ENCODE results near the gene TNS1. TPM values are rescaled to one million over a fixed set of nuclear protein-coding genes. Genes with fewer than 3 reads are reported as not detected.

The TNS1 gene
- total RNA-seq, 2 donors from 2014 or later = 3.3 to 4.2 TPM

GRCh38 chr2:218031771-218032257 lies 29.0 kb upstream of the TNS1 start:
- WGBS, 2 experiments (ENCODE audit: insufficient coverage in 1 of 2, insufficient read length in 1 of 2) = 77 to 89% methylated on average over 3 to 7 of the region's 7 CpGs
- peak; percentile 49 for DNase-seq
- Mint-ChIP-seq H3K36me3 (ENCODE audit: low read depth) (no peaks in the 10 kb centered on the region), H3K27me3 (ENCODE audit: insufficient read depth) (peaks cover 42% of the 10 kb centered on the region), H3K4me1 (peaks cover 5% of the 10 kb centered on the region), H3K27ac (no peak overlapping the region), H3K4me3 (no peak overlapping the region), H3K9me3 (no peaks in the 10 kb centered on the region)
- no peaks in the 10 kb centered on the region for H3K36me3 ChIP-seq (ENCODE audit: control insufficient read depth, insufficient read depth, low read length)
- no peaks in the 10 kb centered on the region for H3K4me1 ChIP-seq (ENCODE audit: control insufficient read depth, insufficient read depth, low read length)
- H3K9ac ChIP-seq (ENCODE audit: extremely low read depth, low read length, poor library complexity, severe bottlenecking) = no peak overlapping the region
- TF ChIP-seq CTCF (conservative IDR thresholded peaks at IDR 0.05) = no peak
- no peak overlapping the region for H3K27ac ChIP-seq (ENCODE audit: low read depth, low read length)
- H3K27me3 ChIP-seq (ENCODE audit: control insufficient read depth, insufficient read depth, low read length, poor library complexity, severe bottlenecking) = peaks cover 25% of the 10 kb centered on the region
- H3K9me3 ChIP-seq (ENCODE audit: control insufficient read depth, low read length) = no peaks in the 10 kb centered on the region
- no peak overlapping the region for H3K4me3 ChIP-seq (ENCODE audit: low read length)

GRCh38 chr2:218031261-218031660 lies 28.5 kb upstream of the TNS1 start:
- H3K4me1 ChIP-seq (ENCODE audit: control insufficient read depth, insufficient read depth, low read length) = no peaks in the 10 kb centered on the region
- WGBS, 2 experiments (ENCODE audit: insufficient coverage in 1 of 2, insufficient read length in 1 of 2) = 92 to 100% methylated on average over 1 of the region's 1 CpG
- no peak overlapping the region for H3K9ac ChIP-seq (ENCODE audit: extremely low read depth, low read length, poor library complexity, severe bottlenecking)
- Mint-ChIP-seq H3K4me3 (no peak overlapping the region), H3K36me3 (ENCODE audit: low read depth) (no peaks in the 10 kb centered on the region), H3K9me3 (no peaks in the 10 kb centered on the region), H3K27ac (no peak overlapping the region), H3K27me3 (ENCODE audit: insufficient read depth) (peaks cover 37% of the 10 kb centered on the region), H3K4me1 (peaks cover 5% of the 10 kb centered on the region)
- no peak for DNase-seq
- no peaks in the 10 kb centered on the region for H3K9me3 ChIP-seq (ENCODE audit: control insufficient read depth, low read length)
- peaks cover 25% of the 10 kb centered on the region for H3K27me3 ChIP-seq (ENCODE audit: control insufficient read depth, insufficient read depth, low read length, poor library complexity, severe bottlenecking)
- H3K4me3 ChIP-seq (ENCODE audit: low read length) = no peak overlapping the region
- TF ChIP-seq CTCF (conservative IDR thresholded peaks at IDR 0.05) = no peak
- no peaks in the 10 kb centered on the region for H3K36me3 ChIP-seq (ENCODE audit: control insufficient read depth, insufficient read depth, low read length)
- H3K27ac ChIP-seq (ENCODE audit: low read depth, low read length) = no peak overlapping the region

- H3K27me3 Mint-ChIP-seq (ENCODE audit: insufficient read depth) = peaks cover 36% of the 10 kb centered on the region
- no peaks in the 10 kb centered on the region for H3K36me3 ChIP-seq (ENCODE audit: control insufficient read depth, insufficient read depth, low read length)
- H3K4me3 Mint-ChIP-seq = no peak overlapping the region
- no peaks in the 10 kb centered on the region for H3K9me3 Mint-ChIP-seq
- H3K9ac ChIP-seq (ENCODE audit: extremely low read depth, low read length, poor library complexity, severe bottlenecking) = no peak overlapping the region
- peaks cover 25% of the 10 kb centered on the region for H3K27me3 ChIP-seq (ENCODE audit: control insufficient read depth, insufficient read depth, low read length, poor library complexity, severe bottlenecking)
- peaks cover 8% of the 10 kb centered on the region for H3K4me1 Mint-ChIP-seq
- no peak overlapping the region for H3K27ac Mint-ChIP-seq
- H3K4me3 ChIP-seq (ENCODE audit: low read length) = no peak overlapping the region
- H3K36me3 Mint-ChIP-seq (ENCODE audit: low read depth) = no peaks in the 10 kb centered on the region
- H3K9me3 ChIP-seq (ENCODE audit: control insufficient read depth, low read length) = no peaks in the 10 kb centered on the region
- WGBS, 2 experiments (ENCODE audit: insufficient coverage in 1 of 2, insufficient read length in 1 of 2) = 91 to 95% methylated on average over 6 to 7 of the region's 7 CpGs
- H3K27ac ChIP-seq (ENCODE audit: low read depth, low read length) = no peak overlapping the region
- TF ChIP-seq CTCF (conservative IDR thresholded peaks at IDR 0.05) = no peak
- peak; percentile 35 for DNase-seq
- H3K4me1 ChIP-seq (ENCODE audit: control insufficient read depth, insufficient read depth, low read length) = no peaks in the 10 kb centered on the region
Measured at GRCh38 chr2:218030409-218031195, 27.8 kb upstream of the TNS1 start.
